GM10248 (cell line): Measurements from ENCODE around the gene UPF2.
"Not testable (repeated sequence)": the region's sequence is repeated elsewhere in the genome, so short reads cannot be mapped to it uniquely, and the experiment has no call there.

Experiments used
- CTCF ChIA-PET: fragments of 300-600 bp; sonication (Branson Sonifier 250); formaldehyde crosslinking; extraction: SDS; loops from one replicate; lab custom pipeline; 2021; ENCODE audit warnings: antibody characterized with exemption; lab: Yijun Ruan, JAX
- POLR2A ChIA-PET: fragments of 350-650 bp; sonication (Branson Sonifier 250); formaldehyde crosslinking; extraction: SDS; loops from one replicate; lab custom pipeline; 2020; ENCODE audit warnings: antibody characterized with exemption; lab: Yijun Ruan, JAX
- DNase-seq: peaks from one replicate; pipeline ENCODE4 v3.0.0; 2012; ENCODE audit errors: extremely low spot score
- TF ChIP-seq, protein P1 (sequence below): IDR thresholded peaks from 2 replicates; pipeline ENCODE4 v1.5.1; 2012; ENCODE audit warnings: mild to moderate bottlenecking, low read depth; ENCODE audit errors: extremely low read depth, missing control alignments, control extremely low read depth

UPF2 gene

DNA sequence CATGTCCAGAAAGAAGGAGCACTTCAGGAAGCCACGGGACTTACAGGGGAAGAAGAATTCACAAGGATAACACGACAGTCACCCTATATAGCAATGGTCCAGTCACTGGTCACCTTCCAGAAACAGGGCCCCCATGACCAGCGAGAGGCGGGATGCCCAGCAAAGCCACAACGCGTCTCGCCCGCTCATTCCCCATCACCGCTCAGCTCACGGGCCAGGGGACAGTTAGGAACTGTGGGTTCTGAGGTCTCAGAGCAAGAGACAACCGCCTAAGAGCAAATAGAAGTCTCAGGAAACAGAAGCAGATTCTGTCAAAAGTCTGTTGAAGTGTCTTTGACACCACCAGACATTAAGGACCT lies 147.5 kb downstream of the UPF2 start:
- TF ChIP-seq, protein P1, sequence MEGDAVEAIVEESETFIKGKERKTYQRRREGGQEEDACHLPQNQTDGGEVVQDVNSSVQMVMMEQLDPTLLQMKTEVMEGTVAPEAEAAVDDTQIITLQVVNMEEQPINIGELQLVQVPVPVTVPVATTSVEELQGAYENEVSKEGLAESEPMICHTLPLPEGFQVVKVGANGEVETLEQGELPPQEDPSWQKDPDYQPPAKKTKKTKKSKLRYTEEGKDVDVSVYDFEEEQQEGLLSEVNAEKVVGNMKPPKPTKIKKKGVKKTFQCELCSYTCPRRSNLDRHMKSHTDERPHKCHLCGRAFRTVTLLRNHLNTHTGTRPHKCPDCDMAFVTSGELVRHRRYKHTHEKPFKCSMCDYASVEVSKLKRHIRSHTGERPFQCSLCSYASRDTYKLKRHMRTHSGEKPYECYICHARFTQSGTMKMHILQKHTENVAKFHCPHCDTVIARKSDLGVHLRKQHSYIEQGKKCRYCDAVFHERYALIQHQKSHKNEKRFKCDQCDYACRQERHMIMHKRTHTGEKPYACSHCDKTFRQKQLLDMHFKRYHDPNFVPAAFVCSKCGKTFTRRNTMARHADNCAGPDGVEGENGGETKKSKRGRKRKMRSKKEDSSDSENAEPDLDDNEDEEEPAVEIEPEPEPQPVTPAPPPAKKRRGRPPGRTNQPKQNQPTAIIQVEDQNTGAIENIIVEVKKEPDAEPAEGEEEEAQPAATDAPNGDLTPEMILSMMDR, result no peak
- POLR2A ChIA-PET, result no interaction called here
- CTCF ChIA-PET, result no interaction called here
- DNase-seq, result no peak

DNA sequence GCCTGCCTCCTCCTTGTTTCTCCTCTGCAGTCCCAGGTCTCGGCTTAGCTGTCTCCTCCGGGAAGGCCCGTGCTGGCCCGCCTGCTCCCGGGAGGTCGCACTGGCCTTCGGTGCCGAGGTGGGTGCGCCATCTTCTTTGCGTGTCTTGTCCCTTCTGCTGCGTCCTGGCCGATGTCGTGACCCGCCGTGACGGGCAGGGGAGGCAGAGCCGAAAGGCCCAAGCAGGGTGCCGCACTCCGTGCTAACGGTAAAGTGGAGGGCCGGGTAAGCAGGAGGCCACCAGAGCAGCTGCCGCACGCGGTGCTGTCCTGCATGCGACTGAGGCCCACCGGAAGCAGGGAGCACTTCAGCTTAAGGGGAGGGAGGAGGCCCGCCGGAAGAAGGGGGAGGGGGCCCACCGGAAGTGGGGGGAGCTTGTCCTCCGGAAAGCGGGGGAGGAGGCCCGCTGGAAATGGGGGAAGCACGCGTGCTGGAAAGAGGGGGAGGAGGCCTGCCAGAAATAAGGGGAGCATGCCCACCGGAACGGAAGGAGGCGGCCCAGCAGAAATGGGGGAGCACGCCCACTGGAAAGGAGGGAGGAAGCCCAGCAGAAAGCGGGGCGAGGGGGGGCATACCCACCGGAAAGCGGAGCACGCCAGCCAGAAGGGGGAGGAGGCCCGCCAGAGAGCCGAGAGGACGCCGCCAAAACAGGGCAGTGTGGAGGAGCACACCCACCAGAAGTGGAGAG lies 148.1 kb downstream of the UPF2 start:
- TF ChIP-seq, protein P1, result no peak
- POLR2A ChIA-PET, result no interaction called here
- no peak for DNase-seq
- CTCF ChIA-PET, result interaction anchor here (1.5 kb wide), 1 partner anchor 9 kb away, joined by 7 read pairs; no protein-coding TSS in a partner anchor

DNA sequence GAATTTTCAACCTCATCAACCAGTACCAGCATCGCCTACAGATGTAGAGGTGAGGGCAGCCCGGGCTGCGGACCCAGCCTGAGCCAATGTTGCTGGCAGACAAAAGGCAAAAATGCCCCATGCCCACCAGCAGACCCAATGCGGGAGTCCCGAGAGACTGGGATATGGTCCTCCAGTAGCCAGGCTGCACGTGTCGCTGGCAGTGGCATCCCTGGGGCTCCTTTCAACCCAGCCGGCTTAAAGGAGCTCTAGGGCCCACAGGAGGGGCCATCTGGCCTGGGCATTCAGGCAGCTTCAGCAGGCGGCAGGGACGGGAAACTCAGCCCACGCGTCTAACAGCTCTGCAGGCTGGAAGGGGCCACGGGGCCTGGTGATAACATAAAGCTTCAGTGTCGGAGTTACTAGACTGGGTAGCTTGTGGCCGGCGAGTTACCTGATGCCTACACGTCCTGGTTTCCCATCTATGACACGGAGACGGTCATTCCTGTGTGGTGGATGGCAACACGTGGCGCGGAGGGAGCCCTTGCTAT lies 148.8 kb downstream of the UPF2 start:
- no peak for DNase-seq
- TF ChIP-seq, protein P1, result no peak
- ChIA-PET CTCF (interaction anchor here (1.5 kb wide), 1 partner anchor 9 kb away, joined by 7 read pairs; no protein-coding TSS in a partner anchor), POLR2A (no interaction called here)

DNA sequence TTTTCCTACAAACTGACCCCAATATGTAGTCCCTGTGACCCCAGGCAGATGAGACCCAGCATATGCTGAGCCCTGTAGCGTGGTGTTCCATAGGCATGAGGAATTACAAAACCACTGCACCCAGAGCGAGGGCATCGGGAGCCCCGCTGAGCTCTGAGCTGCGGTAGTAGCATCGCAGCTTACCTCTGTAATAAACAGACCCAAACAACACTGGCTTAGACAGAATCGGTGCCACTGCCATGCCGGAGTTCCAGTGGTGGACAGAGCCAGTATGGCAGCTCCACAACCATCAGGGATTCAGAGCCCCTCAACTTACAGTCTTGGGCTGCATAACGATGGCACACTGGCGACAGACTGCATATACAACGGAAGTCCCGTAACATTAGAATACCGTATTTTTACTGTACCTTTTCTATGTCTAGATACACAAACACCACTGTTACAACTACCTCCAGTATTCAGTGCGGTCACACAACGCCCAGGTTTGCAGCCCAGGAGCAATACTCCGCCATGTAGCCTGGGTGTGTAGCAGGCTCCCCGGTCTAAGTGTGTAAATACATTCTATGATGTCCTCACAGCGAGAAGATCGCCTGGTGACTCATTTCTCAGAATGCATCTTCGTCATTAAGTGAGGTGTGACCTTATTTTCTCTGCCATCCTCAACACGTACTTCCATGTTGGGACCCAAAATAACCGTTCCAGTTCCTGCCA lies 150.7 kb downstream of the UPF2 start:
- CTCF ChIA-PET, result interaction anchor here (1.3 kb wide), 1 partner anchor 72 kb away, joined by 3 read pairs; no protein-coding TSS in a partner anchor
- TF ChIP-seq, protein P1, result no peak
- POLR2A ChIA-PET, result no interaction called here

DNA sequence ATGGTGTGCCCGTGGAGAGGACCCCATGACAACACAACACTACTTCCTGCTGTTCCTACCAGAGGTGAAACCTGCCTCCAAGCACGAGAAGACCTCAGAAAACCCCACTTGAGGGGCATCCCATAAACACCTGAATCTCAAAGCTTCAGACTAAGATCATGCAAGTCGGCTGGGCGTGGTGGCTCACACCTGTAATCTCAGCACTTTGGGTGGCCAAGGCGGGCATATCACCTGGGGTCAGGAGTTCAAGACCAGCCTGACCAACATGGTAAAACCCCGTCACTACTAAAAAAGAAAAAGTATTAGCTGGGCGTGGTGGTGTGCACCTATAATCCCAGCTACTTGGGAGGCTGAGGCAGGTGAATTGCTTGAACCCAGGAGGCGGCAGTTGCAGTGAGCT lies 153.3 kb downstream of the UPF2 start:
- POLR2A ChIA-PET, CTCF ChIA-PET, DNase-seq: not testable (repeated sequence)

More for the DNA sequence above, 150.7 kb downstream of the UPF2 start:
- no peak for DNase-seq

DNA sequence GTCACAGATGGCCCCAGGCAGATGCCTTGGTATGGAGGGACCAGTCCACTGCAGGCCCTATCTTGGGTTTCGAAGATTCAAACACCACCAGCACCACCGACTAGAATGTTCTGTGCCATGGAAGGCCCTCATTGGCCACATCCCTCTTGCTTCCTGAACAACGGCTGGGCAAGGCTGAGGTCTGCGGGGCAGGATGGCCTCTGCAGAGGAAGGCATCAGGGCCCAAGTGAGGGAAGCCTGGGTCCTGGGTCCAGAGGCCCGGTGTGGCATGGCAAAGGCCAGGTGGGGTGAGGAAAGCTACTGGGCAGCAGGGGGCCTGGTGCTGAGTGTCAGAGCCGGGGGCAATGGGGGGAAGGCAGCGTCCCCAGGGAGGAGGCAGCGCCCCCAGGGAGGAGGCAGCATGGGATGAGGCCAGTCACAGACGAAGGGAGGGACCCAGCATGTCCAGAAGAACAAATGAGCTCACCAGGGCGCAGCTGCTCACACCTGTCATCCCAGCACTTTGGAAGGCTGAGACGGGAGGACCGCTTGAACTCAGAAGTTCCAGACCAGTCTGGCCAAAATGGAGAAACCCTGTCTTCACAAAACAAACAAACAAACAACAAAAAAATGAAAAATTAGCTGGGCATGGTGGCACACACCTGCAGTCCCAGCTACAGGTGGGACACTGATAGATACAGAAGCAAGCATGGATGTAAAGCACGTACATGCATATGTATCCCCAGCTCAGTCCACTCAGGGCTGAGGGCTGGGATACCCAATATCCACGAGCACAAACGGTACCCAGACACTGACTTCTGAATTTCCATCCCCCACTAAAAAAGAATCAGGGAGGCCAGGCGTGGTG lies 155.0 kb downstream of the UPF2 start:
- no peak for DNase-seq
- CTCF ChIA-PET, result no interaction called here
- TF ChIP-seq, protein P1, result no peak
- POLR2A ChIA-PET, result no interaction called here
